SH-SY5Y (cell line): ENCODE results near the gene KMO.

Experiments used
- GATA2 ChIP-seq: IDR thresholded peaks from 2 replicates; pipeline ENCODE4 v1.6.1; 2011; ENCODE audit warnings: mild to moderate bottlenecking, low read depth, low read length
- GATA3 ChIP-seq: IDR thresholded peaks from 2 replicates; pipeline ENCODE4 v1.6.1; 2011; ENCODE audit warnings: low read depth, mild to moderate bottlenecking, low read length, moderate library complexity

GRCh38 chr1:241612533-241613477 is 80.6 kb downstream of the KMO start:
- TF ChIP-seq GATA2 = no peak
- TF ChIP-seq GATA3 = no peak
